Stimulated activated naive B cell treated with anti-CD40 and anti-IgM and Interleukin-4, amounts not matched to agents 10 μg/mL and 1 μg/mL and 100 μg/mL, for 72 hours (primary cell): Measurements from ENCODE around the gene BHLHA15.

Source experiments
- ATAC-seq, 2 donors: fragments of 150-1000 bp; cut with Tn5 transposase; replicated peaks; 2 replicates each; pipeline ENCODE4 v1.10.0; 2021; ENCODE audit warnings: moderate library complexity in 1 of 2
- DNase-seq: peaks from one replicate; pipeline ENCODE4 v3.0.0; 2021
- H3K27ac Mint-ChIP-seq: one replicate; pipeline ENCODE4 v1.8.0; 2022; ENCODE audit warnings: mild to moderate bottlenecking, mixed read lengths
- H3K27me3 Mint-ChIP-seq, 2 donors: one replicate each; pipeline ENCODE4 v1.8.0; 2022; ENCODE audit warnings: mixed read lengths in 2 of 2
- H3K36me3 Mint-ChIP-seq, 2 donors: one replicate each; pipeline ENCODE4 v1.8.0; 2022; ENCODE audit warnings: mixed read lengths in 2 of 2, mild to moderate bottlenecking in 1 of 2
- H3K4me1 Mint-ChIP-seq, 2 donors: one replicate each; pipeline ENCODE4 v1.8.0; 2022; ENCODE audit warnings: mixed read lengths in 2 of 2, mild to moderate bottlenecking in 1 of 2
- H3K4me3 Mint-ChIP-seq, 2 donors: one replicate each; pipeline ENCODE4 v1.8.0; 2022; ENCODE audit warnings: mild to moderate bottlenecking in 2 of 2, mixed read lengths in 2 of 2, moderate library complexity in 1 of 2
- H3K9me3 Mint-ChIP-seq, 2 donors: one replicate each; pipeline ENCODE4 v1.8.0; 2022; ENCODE audit warnings: mixed read lengths in 2 of 2, mild to moderate bottlenecking in 1 of 2

The BHLHA15 gene

DNA sequence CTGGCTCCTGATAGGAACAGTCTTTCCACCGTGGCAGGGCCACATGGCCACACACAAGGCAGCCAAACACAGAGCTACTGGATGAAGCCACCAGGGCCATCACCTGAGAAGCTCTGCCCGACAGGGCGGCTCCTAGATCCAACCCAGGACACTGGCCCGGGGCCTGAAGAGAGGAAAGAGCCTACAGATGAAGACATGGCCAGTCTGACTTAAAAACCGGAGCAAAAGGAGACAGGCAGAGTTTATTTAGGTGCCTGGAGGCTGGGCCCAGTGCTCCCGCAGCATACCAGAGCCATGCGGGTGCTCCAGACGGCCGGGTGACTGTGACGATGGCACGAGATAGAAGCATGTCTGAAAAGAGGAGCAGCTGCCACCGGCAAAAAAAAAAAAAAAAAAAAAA lies 36.9 kb downstream of the BHLHA15 start:
- no peak for DNase-seq
- Mint-ChIP-seq H3K4me1 (peaks cover 26 to 34% of the 10 kb centered on the region in 2 donors), H3K27ac (no peak overlapping the region), H3K9me3 (no peaks in the 10 kb centered on the region), H3K4me3 (no peak overlapping the region), H3K27me3 (no peaks in the 10 kb centered on the region), H3K36me3 (peaks cover 13 to 27% of the 10 kb centered on the region in 2 donors)
- ATAC-seq = no peak

DNA sequence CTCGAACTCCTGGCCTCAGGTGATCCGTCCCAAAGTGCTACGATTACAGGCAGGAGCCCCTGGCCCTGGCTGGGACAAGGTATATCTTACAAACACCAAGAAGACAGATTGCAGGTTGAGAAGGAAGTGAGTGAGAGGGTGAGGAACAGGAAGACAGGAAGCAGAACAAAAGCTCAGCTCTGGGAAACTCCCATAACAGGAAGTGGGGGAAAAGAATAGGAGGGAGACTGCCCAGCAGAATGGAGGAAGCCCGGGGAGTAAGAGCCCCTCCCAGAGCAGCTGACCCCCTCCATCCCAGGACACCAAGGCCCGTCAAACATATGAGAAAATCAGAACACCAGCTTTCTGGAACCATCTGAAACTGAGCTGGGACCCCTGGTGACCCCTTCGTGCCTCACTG lies 37.9 kb downstream of the BHLHA15 start:
- H3K9me3 Mint-ChIP-seq = no peaks in the 10 kb centered on the region
- H3K4me3 Mint-ChIP-seq = peak overlapping the region in 1 of 2 donors; percentile 32
- peak overlapping the region; percentile 59 for H3K27ac Mint-ChIP-seq
- no peak for DNase-seq
- no peaks in the 10 kb centered on the region for H3K27me3 Mint-ChIP-seq
- peaks cover 26 to 40% of the 10 kb centered on the region in 2 donors for H3K4me1 Mint-ChIP-seq
- ATAC-seq = no peak
- peaks cover 10 to 25% of the 10 kb centered on the region in 2 donors for H3K36me3 Mint-ChIP-seq

DNA sequence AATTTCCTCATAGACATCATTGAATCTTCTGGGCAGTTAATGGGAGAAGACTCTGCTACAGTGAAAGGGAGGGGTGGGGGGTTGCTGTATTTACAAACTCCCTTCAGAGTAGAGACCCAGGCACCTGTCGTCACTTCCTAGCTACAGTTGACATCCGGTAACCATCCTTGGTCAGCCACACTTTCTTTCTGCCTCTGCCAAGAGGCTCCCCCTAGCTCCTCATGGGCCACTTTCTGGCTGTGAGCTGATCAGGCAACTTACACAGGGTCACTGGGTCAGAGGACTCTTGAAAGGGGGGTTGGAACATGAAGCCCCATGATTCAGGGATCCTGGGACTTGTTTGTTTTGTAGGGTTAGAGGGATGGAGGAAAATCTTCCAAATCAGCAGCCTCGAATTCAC lies 39.5 kb downstream of the BHLHA15 start:
- Mint-ChIP-seq H3K36me3 (peaks cover 4 to 21% of the 10 kb centered on the region in 2 donors), H3K9me3 (no peaks in the 10 kb centered on the region), H3K27me3 (no peaks in the 10 kb centered on the region), H3K27ac (peak overlapping the region; percentile 27), H3K4me3 (peak overlapping the region; percentile 74 to 94), H3K4me1 (peaks cover 26 to 40% of the 10 kb centered on the region in 2 donors)
- ATAC-seq = no peak
- no peak for DNase-seq

DNA sequence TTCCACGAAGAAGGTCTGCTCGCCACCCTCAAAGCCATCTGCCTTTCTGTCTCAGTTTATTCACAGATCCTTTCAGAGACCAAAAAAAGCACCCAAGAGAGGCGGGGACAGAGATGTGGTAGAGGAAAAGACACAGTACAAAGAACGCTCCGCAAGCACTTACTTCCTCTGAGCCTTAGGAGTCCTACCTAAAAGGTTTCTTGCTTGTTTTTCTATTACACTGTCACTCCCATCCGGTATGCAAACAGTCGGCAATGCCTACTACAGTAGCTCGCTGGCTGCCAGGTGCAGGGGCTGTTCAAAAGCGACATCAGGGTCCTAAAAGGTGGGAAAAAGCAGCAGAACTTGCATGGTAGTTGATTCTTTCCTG lies 40.0 kb downstream of the BHLHA15 start:
- peaks cover 26 to 40% of the 10 kb centered on the region in 2 donors for H3K4me1 Mint-ChIP-seq
- H3K27ac Mint-ChIP-seq = peak overlapping the region; percentile 25
- H3K4me3 Mint-ChIP-seq = peak overlapping the region; percentile 94 to 100
- H3K36me3 Mint-ChIP-seq = peaks cover 4 to 19% of the 10 kb centered on the region in 2 donors
- no peak for DNase-seq
- ATAC-seq = peak; percentile 20 to 32
- no peaks in the 10 kb centered on the region for H3K9me3 Mint-ChIP-seq
- H3K27me3 Mint-ChIP-seq = no peaks in the 10 kb centered on the region

DNA sequence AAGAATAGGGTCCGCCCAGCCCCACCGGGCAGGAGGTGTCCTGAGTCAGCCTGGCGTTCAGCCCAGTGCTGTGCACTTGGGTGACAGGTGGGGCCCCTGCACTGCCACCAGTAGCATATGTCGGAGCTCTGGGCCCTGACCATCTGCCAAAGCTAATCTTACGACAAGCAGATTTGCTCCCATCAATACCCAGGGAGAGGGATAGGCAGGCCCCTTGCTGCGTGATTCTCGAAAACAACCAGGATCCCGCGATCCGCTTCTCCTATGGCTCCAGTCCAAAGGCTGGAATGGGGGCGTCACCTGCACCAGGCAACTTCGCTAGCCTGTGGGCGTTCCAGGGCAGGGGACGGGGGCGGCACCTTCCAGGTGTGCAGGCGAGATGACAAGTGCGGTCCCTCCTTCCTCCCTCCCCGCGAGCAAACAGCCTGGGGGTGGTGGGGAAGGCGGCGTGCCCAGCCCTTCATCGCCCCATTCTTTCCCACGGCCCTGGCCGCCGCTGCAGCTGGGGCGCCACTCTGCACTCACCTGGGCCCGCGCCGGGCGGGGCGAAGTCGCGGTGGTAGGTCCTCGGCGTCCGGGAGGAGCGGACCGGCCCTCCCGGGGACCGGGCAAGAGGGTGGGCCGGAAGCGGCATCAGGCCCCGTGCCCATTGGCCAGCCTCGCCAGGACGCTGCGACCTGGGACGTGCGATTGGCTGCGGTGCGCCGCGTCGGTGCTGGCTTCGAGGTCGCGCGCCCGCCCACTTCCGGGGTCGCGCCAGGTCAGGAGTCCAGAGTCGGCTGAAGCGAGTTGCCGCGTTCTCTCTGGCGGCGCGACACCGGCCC lies 40.6 kb downstream of the BHLHA15 start, which contains the start of gene TECPR1:
Gene TECPR1, minus strand, starts transcription at position 632 of the 824 bp plus-strand sequence. CDS start 6,086 bp downstream, outside the sequence.
- ATAC-seq (peak; percentile 98 to 99), DNase-seq (peak; percentile 88)
- no peaks in the 10 kb centered on the region for H3K27me3 Mint-ChIP-seq
- peaks cover 6 to 25% of the 10 kb centered on the region in 2 donors for H3K36me3 Mint-ChIP-seq
- H3K9me3 Mint-ChIP-seq = no peaks in the 10 kb centered on the region
- H3K4me1 Mint-ChIP-seq = peaks cover 26 to 40% of the 10 kb centered on the region in 2 donors
- H3K4me3 Mint-ChIP-seq = peak within 1 kb of the TSS; percentile 94 to 100
- peak within 1 kb of the TSS; percentile 96 for H3K27ac Mint-ChIP-seq

DNA sequence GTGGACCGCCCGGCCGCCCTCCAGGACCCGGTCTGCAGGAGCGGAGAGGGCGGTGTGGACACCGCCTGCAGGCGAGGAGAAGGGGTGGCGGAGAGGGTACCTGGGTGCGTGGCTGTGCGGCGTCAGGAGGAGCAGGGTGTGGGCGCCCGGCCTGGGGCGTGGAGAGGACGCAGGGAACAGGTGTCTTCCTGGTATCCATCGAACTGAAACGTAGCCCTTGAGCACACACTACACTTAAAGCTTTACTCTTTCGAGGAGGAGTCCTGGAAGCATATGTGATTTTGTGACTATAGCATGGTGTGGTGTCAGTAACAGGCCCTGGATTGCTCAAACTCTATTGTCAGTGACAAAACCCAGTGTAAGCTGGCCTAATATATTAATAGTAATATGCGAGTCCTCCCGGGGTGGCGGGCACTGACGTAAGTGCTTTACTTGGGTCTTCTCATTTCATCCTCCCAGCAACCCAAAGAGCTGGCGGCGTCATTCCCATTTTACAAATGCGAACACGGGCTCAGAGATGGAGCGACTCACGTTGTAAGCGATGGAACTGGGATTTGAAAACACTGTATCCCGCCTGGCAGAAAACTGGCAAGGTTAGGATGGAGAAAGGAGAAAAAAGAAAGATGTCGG lies 41.3 kb downstream of the BHLHA15 start:
- H3K4me1 Mint-ChIP-seq = peaks cover 26 to 40% of the 10 kb centered on the region in 2 donors
- H3K36me3 Mint-ChIP-seq = peaks cover 7 to 32% of the 10 kb centered on the region in 2 donors
- DNase-seq (no peak), ATAC-seq (peak; percentile 55 to 56)
- H3K4me3 Mint-ChIP-seq = peak overlapping the region; percentile 94 to 100
- peak overlapping the region; percentile 96 for H3K27ac Mint-ChIP-seq
- H3K9me3 Mint-ChIP-seq = no peaks in the 10 kb centered on the region
- no peaks in the 10 kb centered on the region for H3K27me3 Mint-ChIP-seq

DNA sequence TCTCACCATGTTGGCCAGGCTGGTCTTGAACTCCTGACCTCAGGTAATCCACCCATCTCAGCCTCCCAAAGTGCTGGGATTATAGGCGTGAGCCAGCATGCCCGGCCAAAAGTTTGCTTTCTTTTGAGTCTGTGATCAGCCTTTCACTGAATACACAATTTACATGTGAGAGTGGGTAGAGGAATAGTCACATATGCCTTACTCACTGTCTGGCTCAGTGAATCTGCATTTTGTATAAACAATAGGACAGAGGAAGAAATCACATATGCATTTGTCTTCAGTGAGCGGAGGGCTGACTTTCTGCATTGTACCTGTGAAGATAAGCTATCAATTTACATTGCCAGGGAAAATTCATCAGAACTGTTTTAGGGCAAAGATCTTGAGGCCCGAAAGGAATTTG lies 43.3 kb downstream of the BHLHA15 start:
- Mint-ChIP-seq H3K9me3 (no peaks in the 10 kb centered on the region), H3K27me3 (no peaks in the 10 kb centered on the region), H3K27ac (no peak overlapping the region), H3K36me3 (peaks cover 7 to 34% of the 10 kb centered on the region in 2 donors), H3K4me3 (no peak overlapping the region), H3K4me1 (peaks cover 19 to 33% of the 10 kb centered on the region in 2 donors)
- DNase-seq (no peak), ATAC-seq (no peak)

DNA sequence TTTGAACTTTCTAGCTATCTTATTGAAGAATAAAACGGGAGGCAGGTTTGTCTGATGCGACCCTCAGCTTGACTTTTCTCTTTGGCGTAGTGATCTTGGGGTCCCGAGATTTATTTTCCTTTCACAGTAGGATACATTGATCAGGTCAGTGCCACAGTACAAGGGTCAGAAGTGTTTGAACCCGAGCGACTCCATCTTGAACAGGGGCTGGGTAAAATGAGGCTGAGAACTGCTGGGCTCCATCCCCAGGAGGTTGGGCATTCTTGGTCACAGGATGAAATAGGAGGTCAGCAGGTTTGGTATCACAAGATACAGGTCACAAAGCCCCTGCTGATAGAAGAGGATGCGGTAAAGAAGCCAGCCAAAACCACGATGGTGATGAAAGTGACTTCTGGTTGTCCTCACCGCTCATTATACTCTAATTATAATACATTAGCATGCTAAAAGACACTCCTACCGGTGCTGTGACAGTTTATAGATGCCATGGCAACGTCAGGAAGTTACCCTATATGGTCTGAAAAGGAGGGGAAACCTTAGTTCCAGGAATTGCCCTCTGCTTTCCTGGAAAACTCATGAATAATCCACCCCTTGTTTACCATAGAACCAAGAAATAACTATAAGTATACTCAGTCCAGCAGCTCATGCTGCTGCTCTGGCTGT lies 43.8 kb downstream of the BHLHA15 start:
- no peak for ATAC-seq
- H3K4me1 Mint-ChIP-seq = peaks cover 19 to 29% of the 10 kb centered on the region in 2 donors
- no peak overlapping the region for H3K27ac Mint-ChIP-seq
- H3K4me3 Mint-ChIP-seq = no peak overlapping the region
- no peak for DNase-seq
- no peaks in the 10 kb centered on the region for H3K27me3 Mint-ChIP-seq
- H3K9me3 Mint-ChIP-seq = no peaks in the 10 kb centered on the region
- H3K36me3 Mint-ChIP-seq = peaks cover 7 to 36% of the 10 kb centered on the region in 2 donors

DNA sequence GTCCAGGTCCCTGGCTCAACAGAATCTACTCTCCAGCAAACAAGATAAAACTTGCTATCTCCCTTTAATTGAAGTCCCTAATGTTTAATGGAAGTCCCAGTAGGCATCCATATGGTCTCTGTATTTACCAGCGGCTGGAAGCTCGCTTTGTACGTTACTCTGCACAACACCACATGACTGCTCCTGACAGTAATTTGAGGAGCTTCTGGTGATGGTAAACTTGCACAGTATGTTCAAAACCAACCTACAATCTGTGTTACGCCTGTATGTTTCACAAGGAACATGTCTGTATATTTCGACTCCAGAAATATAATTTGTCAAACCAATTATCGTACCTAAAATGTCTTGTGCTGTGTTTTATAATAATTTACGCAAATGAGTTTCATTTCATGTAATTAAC lies 45.2 kb downstream of the BHLHA15 start:
- Mint-ChIP-seq H3K9me3 (peaks cover 0 to 2% of the 10 kb centered on the region in 2 donors), H3K27me3 (no peaks in the 10 kb centered on the region), H3K4me1 (peaks cover 9 to 20% of the 10 kb centered on the region in 2 donors), H3K27ac (no peak overlapping the region), H3K36me3 (peaks cover 17 to 48% of the 10 kb centered on the region in 2 donors), H3K4me3 (no peak overlapping the region)
- no peak for DNase-seq
- no peak for ATAC-seq

DNA sequence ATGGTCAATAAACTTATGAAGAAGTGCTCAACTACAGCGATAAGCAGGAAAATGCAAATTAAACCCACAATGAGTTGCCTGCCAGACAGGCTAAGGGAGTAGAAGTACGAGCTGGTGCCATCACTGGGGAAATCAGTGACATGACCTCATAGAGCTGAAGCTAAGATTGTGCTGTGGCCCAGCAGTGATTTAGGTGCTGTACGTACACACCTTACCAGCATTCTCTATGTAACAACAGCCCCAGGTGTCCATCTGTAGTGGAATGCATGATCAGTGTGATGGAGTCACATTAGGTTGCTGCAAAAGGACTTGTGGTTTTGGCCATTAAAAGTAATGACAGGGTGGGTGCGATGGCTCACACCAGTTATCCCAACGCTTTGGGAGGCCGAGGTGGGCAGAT lies 46.5 kb downstream of the BHLHA15 start:
- H3K9me3 Mint-ChIP-seq = peaks cover 0 to 3% of the 10 kb centered on the region in 2 donors
- H3K4me3 Mint-ChIP-seq = no peak overlapping the region
- H3K36me3 Mint-ChIP-seq = peaks cover 29 to 55% of the 10 kb centered on the region in 2 donors
- H3K27me3 Mint-ChIP-seq = no peaks in the 10 kb centered on the region
- peaks cover 5 to 11% of the 10 kb centered on the region in 2 donors for H3K4me1 Mint-ChIP-seq
- DNase-seq (no peak), ATAC-seq (no peak)
- H3K27ac Mint-ChIP-seq = no peak overlapping the region
